H9 (cell line): ENCODE data around the gene AGO1. TPM values are rescaled to one million over a fixed set of nuclear protein-coding genes. Genes with fewer than 3 reads are reported as not detected.

Experiments used
- DNase-seq: peaks from one replicate; pipeline ENCODE4 v3.0.0-alpha.2; 2017
- H2AFZ ChIP-seq: one replicate; pipeline ENCODE4 v1.6.1; 2013; ENCODE audit warnings: mild to moderate bottlenecking, low read length, control low read depth, moderate library complexity
- H2AK5ac ChIP-seq: 2 replicates; pipeline ENCODE4 v1.6.1; 2013; ENCODE audit warnings: low read length, control low read depth, mixed read lengths; ENCODE audit not compliant: insufficient read length
- H2BK120ac ChIP-seq: one replicate; pipeline ENCODE4 v1.6.1; 2013; ENCODE audit warnings: low read depth, mild to moderate bottlenecking, low read length, control low read depth, inconsistent platforms; ENCODE audit not compliant: poor library complexity, severe bottlenecking
- H2BK12ac ChIP-seq: 2 replicates; pipeline ENCODE4 v1.6.1; 2013; ENCODE audit warnings: low read length, control low read depth, mixed read lengths, low read depth; ENCODE audit not compliant: insufficient read length
- H2BK15ac ChIP-seq: 2 replicates; pipeline ENCODE4 v1.6.1; 2013; ENCODE audit warnings: low read depth, low read length, control low read depth
- H2BK20ac ChIP-seq: one replicate; pipeline ENCODE4 v1.6.1; 2013; ENCODE audit warnings: low read depth, mild to moderate bottlenecking, low read length, control low read depth, inconsistent platforms; ENCODE audit not compliant: poor library complexity, severe bottlenecking
- H2BK5ac ChIP-seq: 2 replicates; pipeline ENCODE4 v1.6.1; 2013; ENCODE audit warnings: low read length, control low read depth, mixed read lengths; ENCODE audit not compliant: insufficient read length
- H3K14ac ChIP-seq: 2 replicates; pipeline ENCODE4 v1.6.1; 2013; ENCODE audit warnings: low read length, control low read depth; ENCODE audit not compliant: insufficient read depth
- H3K18ac ChIP-seq: 2 replicates; pipeline ENCODE4 v1.6.1; 2013; ENCODE audit warnings: low read depth, mild to moderate bottlenecking, mixed read lengths, low read length, control low read depth; ENCODE audit not compliant: insufficient read length
- H3K23ac ChIP-seq: 2 replicates; pipeline ENCODE4 v1.6.1; 2013; ENCODE audit warnings: low read length, control low read depth, mixed read lengths, low read depth; ENCODE audit not compliant: insufficient read length
- H3K23me2 ChIP-seq: 2 replicates; pipeline ENCODE4 v1.6.1; 2013; ENCODE audit warnings: low read depth, mild to moderate bottlenecking, mixed read lengths, low read length, control low read depth; ENCODE audit not compliant: insufficient read length, poor library complexity, severe bottlenecking
- H3K27ac ChIP-seq: 2 replicates; pipeline ENCODE4 v1.5.1; 2013; ENCODE audit warnings: low read length, control low read depth, mixed read lengths, low read depth; ENCODE audit not compliant: insufficient read length
- H3K27me3 ChIP-seq: 2 replicates; pipeline ENCODE4 v1.6.1; 2013; ENCODE audit warnings: low read length, control low read depth, inconsistent platforms; ENCODE audit not compliant: insufficient read depth
- H3K4ac ChIP-seq: 2 replicates; pipeline ENCODE4 v1.6.1; 2013; ENCODE audit warnings: low read depth, mild to moderate bottlenecking, control low read depth, inconsistent platforms, low read length, moderate library complexity
- H3K4me1 ChIP-seq: 2 replicates; pipeline ENCODE4 v1.6.1; 2013; ENCODE audit warnings: low read length, control low read depth, inconsistent platforms; ENCODE audit not compliant: insufficient read depth
- H3K4me2 ChIP-seq: 2 replicates; pipeline ENCODE4 v1.6.1; 2013; ENCODE audit warnings: low read length, control low read depth, mixed read lengths; ENCODE audit not compliant: insufficient read length, insufficient read depth
- H3K56ac ChIP-seq: 2 replicates; pipeline ENCODE4 v1.6.1; 2013; ENCODE audit warnings: low read depth, mild to moderate bottlenecking, mixed read lengths, low read length, control low read depth; ENCODE audit not compliant: insufficient read length
- H3K79me1 ChIP-seq: 2 replicates; pipeline ENCODE4 v1.6.1; 2013; ENCODE audit warnings: low read depth, mild to moderate bottlenecking, moderate library complexity, low read length, control low read depth, inconsistent platforms; ENCODE audit not compliant: insufficient read depth, poor library complexity, severe bottlenecking
- H3K79me2 ChIP-seq: 2 replicates; pipeline ENCODE4 v1.6.1; 2013; ENCODE audit warnings: low read length, control low read depth, inconsistent platforms; ENCODE audit not compliant: insufficient read depth
- H3K9ac ChIP-seq: 2 replicates; pipeline ENCODE4 v1.6.1; 2013; ENCODE audit warnings: low read length, control low read depth, mixed read lengths; ENCODE audit not compliant: insufficient read length; ENCODE audit errors: extremely low read depth
- H3K9me3 ChIP-seq: one replicate; pipeline ENCODE4 v1.6.1; 2013; ENCODE audit warnings: low read depth, low read length, inconsistent platforms; ENCODE audit not compliant: control insufficient read depth
- H3T11ph ChIP-seq: one replicate; pipeline ENCODE4 v1.6.1; 2013; ENCODE audit warnings: mild to moderate bottlenecking, low read length, control low read depth, inconsistent platforms
- H4K20me1 ChIP-seq: one replicate; pipeline ENCODE4 v1.6.1; 2013; ENCODE audit not compliant: control insufficient read depth, insufficient read length, insufficient read depth
- H4K5ac ChIP-seq: 2 replicates; pipeline ENCODE4 v1.6.1; 2013; ENCODE audit warnings: low read depth, mild to moderate bottlenecking, mixed read lengths, low read length, control low read depth; ENCODE audit not compliant: insufficient read length
- H4K8ac ChIP-seq: replicated peaks from 2 replicates; pipeline ENCODE4 v1.6.1; 2013; ENCODE audit warnings: low read length, control low read depth, mixed read lengths, low read depth; ENCODE audit not compliant: insufficient read length
- H4K91ac ChIP-seq: 2 replicates; pipeline ENCODE4 v1.6.1; 2013; ENCODE audit warnings: low read depth, mild to moderate bottlenecking, moderate library complexity, mixed read lengths, low read length, control low read depth; ENCODE audit not compliant: insufficient read length
- H3K27ac Mint-ChIP-seq, 3 experiments: 2 replicates in 2 of 3; 3 replicates in 1 of 3; pipeline ENCODE4 v1.8.0; 2020 to 2021; ENCODE audit warnings: mixed read lengths in 3 of 3, mild to moderate bottlenecking in 1 of 3, moderate library complexity in 1 of 3
- H3K27me3 Mint-ChIP-seq: 2 replicates; pipeline ENCODE4 v1.8.0; 2021; ENCODE audit warnings: low read depth, mild to moderate bottlenecking, moderate library complexity, mixed read lengths
- H3K36me3 Mint-ChIP-seq, 3 experiments: 2 replicates in 2 of 3; 3 replicates in 1 of 3; pipeline ENCODE4 v1.8.0; 2020 to 2021; ENCODE audit warnings: low read depth in 3 of 3, mixed read lengths in 3 of 3; ENCODE audit not compliant: insufficient read depth in 1 of 3
- H3K4me1 Mint-ChIP-seq, 2 experiments: 2 replicates each; pipeline ENCODE4 v1.8.0; 2020; ENCODE audit warnings: mixed read lengths in 2 of 2
- H3K4me3 Mint-ChIP-seq, 2 experiments: 2 replicates in 1 of 2; 3 replicates in 1 of 2; pipeline ENCODE4 v1.8.0; 2020 to 2021; ENCODE audit warnings: mild to moderate bottlenecking in 2 of 2, mixed read lengths in 2 of 2, moderate library complexity in 1 of 2
- H3K9me3 Mint-ChIP-seq, 2 experiments: 2 replicates in 1 of 2; 3 replicates in 1 of 2; pipeline ENCODE4 v1.8.0; 2020; ENCODE audit warnings: mild to moderate bottlenecking in 2 of 2, mixed read lengths in 2 of 2, moderate library complexity in 1 of 2
- WGBS: extraction: QIAGEN DNeasy Blood & Tissue Kit; methylation state at CpG from one replicate; pipeline ENCODE4 v1.1.7; 2013; ENCODE audit warnings: missing lambda C conversion rate, low lambda C conversion rate, mixed read lengths; ENCODE audit not compliant: insufficient read length; ENCODE audit errors: extremely low coverage; 5-methylcytosine and 5-hydroxymethylcytosine counted together
- total RNA-seq: library from RNA; stranded (reverse); gene quantifications from 2 replicates; pipeline ENCODE4 v1.2.1, GENCODE V29; 2021
- TF ChIP-seq, protein P1 (sequence below): fragments of 200-600 bp; sonication (generic); conservative IDR thresholded peaks from 3 replicates; pipeline ENCODE4 v1.8.0; 2021; ENCODE audit warnings: antibody characterized with exemption, mild to moderate bottlenecking

AGO1 gene
- total RNA-seq, 1 experiment from 2014 or later, result 74.2 TPM

DNA sequence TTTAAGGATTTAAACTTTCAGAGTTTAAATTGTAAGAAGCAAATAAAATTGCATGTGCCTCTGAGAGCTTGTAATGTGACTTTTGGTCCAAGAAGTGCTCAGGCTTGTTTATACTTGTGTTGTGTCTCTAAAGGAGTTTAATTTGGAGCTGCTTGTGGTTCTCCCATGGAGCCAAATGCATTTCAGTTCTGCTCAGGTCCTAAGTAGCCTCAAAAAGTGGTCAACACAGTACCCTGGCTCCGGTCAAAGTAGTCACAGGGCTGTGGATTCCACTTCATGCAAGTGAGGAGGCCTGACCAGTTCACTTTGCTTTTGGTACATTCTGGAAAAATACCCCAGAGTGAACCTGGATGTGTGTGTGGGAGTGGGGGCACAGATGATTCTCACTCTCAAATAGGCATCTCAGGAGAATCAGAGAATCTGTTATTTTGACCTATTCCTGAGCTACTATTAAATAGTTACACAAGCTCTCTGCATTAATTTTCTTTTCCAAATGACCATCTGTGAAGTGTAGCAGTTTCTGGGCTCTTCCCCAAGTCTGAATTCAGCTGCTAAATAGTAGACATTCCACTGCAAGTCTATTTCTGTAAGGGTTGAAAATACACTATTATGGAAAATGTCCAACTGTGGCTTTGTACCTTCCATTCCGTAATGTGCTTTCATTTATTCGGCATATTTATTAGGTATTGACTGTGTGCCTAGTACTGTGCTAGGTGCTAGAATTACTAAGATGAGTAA, 31.7 kb upstream of the AGO1 start:
- Histone ChIP-seq H3K4me1 (no peaks in the 10 kb centered on the region; the same call in 1 of the 2 replicates), H3K18ac (no peak overlapping the region), H3K9ac (no peak overlapping the region), H3K14ac (no peak overlapping the region), H3K27me3 (no peaks in the 10 kb centered on the region), H2BK120ac (no peak overlapping the region), H2BK12ac (no peak overlapping the region), H4K8ac (no peak overlapping the region), H2BK20ac (no peak overlapping the region), H2AK5ac (no peak overlapping the region), H3K79me1 (no peaks in the 10 kb centered on the region), H4K91ac (no peak overlapping the region), H4K5ac (no peak overlapping the region), H4K20me1 (no peaks in the 10 kb centered on the region), H2AFZ (no peak overlapping the region), H3K79me2 (no peaks in the 10 kb centered on the region), H2BK15ac (no peak overlapping the region), H3K23me2 (no peaks in the 10 kb centered on the region), H3K4ac (no peak overlapping the region), H3K23ac (no peak overlapping the region), H3K56ac (no peak overlapping the region), H3K4me2 (no peak overlapping the region), H3T11ph (no peak overlapping the region), H3K27ac (no peak overlapping the region), H2BK5ac (no peak overlapping the region), H3K9me3 (no peaks in the 10 kb centered on the region)
- Mint-ChIP-seq H3K9me3 (no peaks in the 10 kb centered on the region), H3K36me3 (peaks cover 3 to 43% (median 32%) of the 10 kb centered on the region in 3 experiments; a peak in 5 of 7 replicates), H3K27ac (no peak overlapping the region), H3K4me3 (no peak overlapping the region), H3K4me1 (peaks cover 9 to 19% of the 10 kb centered on the region in 2 experiments), H3K27me3 (no peaks in the 10 kb centered on the region)
- TF ChIP-seq, protein P1, sequence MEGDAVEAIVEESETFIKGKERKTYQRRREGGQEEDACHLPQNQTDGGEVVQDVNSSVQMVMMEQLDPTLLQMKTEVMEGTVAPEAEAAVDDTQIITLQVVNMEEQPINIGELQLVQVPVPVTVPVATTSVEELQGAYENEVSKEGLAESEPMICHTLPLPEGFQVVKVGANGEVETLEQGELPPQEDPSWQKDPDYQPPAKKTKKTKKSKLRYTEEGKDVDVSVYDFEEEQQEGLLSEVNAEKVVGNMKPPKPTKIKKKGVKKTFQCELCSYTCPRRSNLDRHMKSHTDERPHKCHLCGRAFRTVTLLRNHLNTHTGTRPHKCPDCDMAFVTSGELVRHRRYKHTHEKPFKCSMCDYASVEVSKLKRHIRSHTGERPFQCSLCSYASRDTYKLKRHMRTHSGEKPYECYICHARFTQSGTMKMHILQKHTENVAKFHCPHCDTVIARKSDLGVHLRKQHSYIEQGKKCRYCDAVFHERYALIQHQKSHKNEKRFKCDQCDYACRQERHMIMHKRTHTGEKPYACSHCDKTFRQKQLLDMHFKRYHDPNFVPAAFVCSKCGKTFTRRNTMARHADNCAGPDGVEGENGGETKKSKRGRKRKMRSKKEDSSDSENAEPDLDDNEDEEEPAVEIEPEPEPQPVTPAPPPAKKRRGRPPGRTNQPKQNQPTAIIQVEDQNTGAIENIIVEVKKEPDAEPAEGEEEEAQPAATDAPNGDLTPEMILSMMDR, result no peak
- DNase-seq, result no peak
- no CpG with 5 or more reads among the region's 3 CpGs for WGBS
